Measurements from ENCODE around the gene SERPINF2. TPM values are rescaled to one million over a fixed set of nuclear protein-coding genes. Genes with fewer than 3 reads are reported as not detected.

The SERPINF2 gene
- total RNA-seq, 4 donors from 2014 or later, result 0.85 to 6.4 (median 4.3) TPM

- peaks cover 52 to 55% of the 10 kb centered on the region in 2 donors for H3K4me1 ChIP-seq
- TF ChIP-seq POLR2A (IDR thresholded peaks at IDR 0.05), result no peak
- TF ChIP-seq, protein P1, sequence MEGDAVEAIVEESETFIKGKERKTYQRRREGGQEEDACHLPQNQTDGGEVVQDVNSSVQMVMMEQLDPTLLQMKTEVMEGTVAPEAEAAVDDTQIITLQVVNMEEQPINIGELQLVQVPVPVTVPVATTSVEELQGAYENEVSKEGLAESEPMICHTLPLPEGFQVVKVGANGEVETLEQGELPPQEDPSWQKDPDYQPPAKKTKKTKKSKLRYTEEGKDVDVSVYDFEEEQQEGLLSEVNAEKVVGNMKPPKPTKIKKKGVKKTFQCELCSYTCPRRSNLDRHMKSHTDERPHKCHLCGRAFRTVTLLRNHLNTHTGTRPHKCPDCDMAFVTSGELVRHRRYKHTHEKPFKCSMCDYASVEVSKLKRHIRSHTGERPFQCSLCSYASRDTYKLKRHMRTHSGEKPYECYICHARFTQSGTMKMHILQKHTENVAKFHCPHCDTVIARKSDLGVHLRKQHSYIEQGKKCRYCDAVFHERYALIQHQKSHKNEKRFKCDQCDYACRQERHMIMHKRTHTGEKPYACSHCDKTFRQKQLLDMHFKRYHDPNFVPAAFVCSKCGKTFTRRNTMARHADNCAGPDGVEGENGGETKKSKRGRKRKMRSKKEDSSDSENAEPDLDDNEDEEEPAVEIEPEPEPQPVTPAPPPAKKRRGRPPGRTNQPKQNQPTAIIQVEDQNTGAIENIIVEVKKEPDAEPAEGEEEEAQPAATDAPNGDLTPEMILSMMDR (IDR thresholded peaks at IDR 0.05 in 4 of 5, conservative IDR thresholded peaks at IDR 0.05 in 1 of 5), result no peak
- peaks cover 0 to 29% of the 10 kb centered on the region in 2 donors for H3K36me3 ChIP-seq
- no peaks in the 10 kb centered on the region for H3K27me3 ChIP-seq
- peak overlapping the region; percentile 91 to 95 (median 94) for H3K4me3 ChIP-seq
- intact Hi-C loops (cut with DNase I; ENCODE audit: low total_unique reads) (loop anchor here (1.0 to 5.0 kb wide), 4 partner anchors 66 to 685 kb away; partner anchors contain the start of genes MNT and RILP), in situ Hi-C loops (cut with MboI; ENCODE audit: low sequenced_read_pairs in 4 of 4) (loop anchor here in 1 of 4 donors (5.0 kb wide), 1 partner anchor 72 kb away; no protein-coding TSS in a partner anchor)
- H3K27ac ChIP-seq, result peak overlapping the region; percentile 99 to 100 (median 100)
- no peaks in the 10 kb centered on the region for H3K9me3 ChIP-seq
- DNase-seq, result no peak
- no peak for ATAC-seq
Measured at GRCh38 chr17:1715803-1716075, 26.9 kb upstream of the SERPINF2 start.

- intact Hi-C loops (cut with DNase I; ENCODE audit: low total_unique reads) (loop anchor here (2.0 to 5.0 kb wide), 3 partner anchors 139 to 685 kb away; partner anchors contain the start of gene MNT), in situ Hi-C loops (cut with MboI; ENCODE audit: low sequenced_read_pairs in 4 of 4) (loop anchor here in 1 of 4 donors (5.0 kb wide), 1 partner anchor 71 kb away; no protein-coding TSS in a partner anchor)
- Histone ChIP-seq H3K4me3 (peak overlapping the region; percentile 91 to 95 (median 94)), H3K27ac (peak overlapping the region; percentile 99 to 100 (median 100)), H3K36me3 (peaks cover 0 to 29% of the 10 kb centered on the region in 2 donors), H3K9me3 (no peaks in the 10 kb centered on the region), H3K27me3 (no peaks in the 10 kb centered on the region), H3K4me1 (peaks cover 52 to 55% of the 10 kb centered on the region in 2 donors)
- ATAC-seq (peak; percentile 47 to 59), DNase-seq (peak; percentile 100)
- TF ChIP-seq POLR2A (IDR thresholded peaks at IDR 0.05), result peak; percentile 99 to 100
- TF ChIP-seq, protein P1 (IDR thresholded peaks at IDR 0.05 in 4 of 5, conservative IDR thresholded peaks at IDR 0.05 in 1 of 5), result no peak
Measured at GRCh38 chr17:1716076-1716911, 26.4 kb upstream of the SERPINF2 start.

GRCh38 chr17:1716912-1717695 lies 25.6 kb upstream of the SERPINF2 start:
- DNase-seq, result peak; percentile 96 to 98
- peaks cover 44 to 48% of the 10 kb centered on the region in 2 donors for H3K4me1 ChIP-seq
- peaks cover 0 to 22% of the 10 kb centered on the region in 2 donors for H3K36me3 ChIP-seq
- in situ Hi-C loops (cut with MboI; ENCODE audit: low sequenced_read_pairs in 4 of 4) (loop anchor here in 1 of 4 donors (5.0 kb wide), 1 partner anchor 70 kb away; no protein-coding TSS in a partner anchor), intact Hi-C loops (cut with DNase I; ENCODE audit: low total_unique reads) (loop anchor here (1.0 to 5.0 kb wide), 4 partner anchors 67 to 684 kb away; partner anchors contain the start of gene MNT)
- TF ChIP-seq POLR2A (IDR thresholded peaks at IDR 0.05), result peak; percentile 92
- TF ChIP-seq, protein P1 (IDR thresholded peaks at IDR 0.05 in 4 of 5, conservative IDR thresholded peaks at IDR 0.05 in 1 of 5), result no peak
- H3K27me3 ChIP-seq, result no peaks in the 10 kb centered on the region
- H3K4me3 ChIP-seq, result peak overlapping the region; percentile 72 to 85 (median 80)
- H3K27ac ChIP-seq, result peak overlapping the region; percentile 95 to 100 (median 99)
- H3K9me3 ChIP-seq, result no peaks in the 10 kb centered on the region
- peak; percentile 49 to 64 for ATAC-seq

DNA sequence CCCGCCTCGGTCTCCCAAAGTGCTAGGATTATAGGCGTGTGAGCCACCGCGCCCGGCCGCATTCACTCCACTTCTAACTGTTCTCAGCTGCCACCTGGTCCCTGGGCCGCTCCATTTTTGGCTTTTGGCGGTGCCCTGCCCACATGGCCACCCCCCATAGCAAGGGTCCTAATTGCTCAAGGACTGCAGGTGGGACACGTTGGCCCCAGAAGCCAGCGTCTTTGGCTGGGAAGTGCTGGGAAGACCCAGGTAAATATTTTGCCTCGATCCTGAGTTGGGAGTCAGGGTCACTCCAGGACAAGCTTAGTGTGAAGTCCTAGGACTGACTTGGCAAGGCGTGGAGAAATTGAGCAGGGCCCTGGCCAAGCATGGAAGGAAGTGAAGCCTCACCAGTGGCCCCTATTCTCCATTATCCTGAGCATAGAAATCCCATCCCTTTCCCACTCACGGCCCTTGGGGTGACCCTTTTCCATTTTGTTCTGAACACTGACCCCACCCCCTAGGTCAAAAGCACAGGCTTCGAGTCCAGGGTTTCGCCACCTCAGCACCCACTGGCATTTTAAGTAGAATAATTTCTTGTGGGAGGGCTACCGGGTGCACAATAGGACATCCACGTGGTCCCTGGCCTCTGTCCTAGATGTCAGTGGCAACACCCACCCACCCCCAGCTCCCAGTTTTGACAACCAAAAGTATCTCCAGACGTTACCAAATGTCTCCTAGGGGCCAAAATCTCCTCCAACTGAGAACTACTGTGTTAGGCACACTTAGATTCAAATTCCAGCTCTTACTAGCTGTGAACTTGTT lies 24.1 kb upstream of the SERPINF2 start:
- Histone ChIP-seq H3K36me3 (peaks cover 0 to 7% of the 10 kb centered on the region in 2 donors), H3K27ac (peak overlapping the region; percentile 95 to 100 (median 99)), H3K4me1 (peaks cover 32 to 41% of the 10 kb centered on the region in 2 donors), H3K27me3 (no peaks in the 10 kb centered on the region), H3K9me3 (no peaks in the 10 kb centered on the region), H3K4me3 (peak overlapping the region in 2 of 4 donors; percentile 72 to 85)
- DNase-seq, result peak in 1 of 2 donors; percentile 77
- TF ChIP-seq POLR2A (IDR thresholded peaks at IDR 0.05), result no peak
- TF ChIP-seq, protein P1 (IDR thresholded peaks at IDR 0.05 in 4 of 5, conservative IDR thresholded peaks at IDR 0.05 in 1 of 5), result no peak
- no peak for ATAC-seq
- intact Hi-C loops (cut with DNase I; ENCODE audit: low total_unique reads) (loop anchor here (5.0 kb wide), 1 partner anchor 141 kb away; no protein-coding TSS in a partner anchor), in situ Hi-C loops (cut with MboI; ENCODE audit: low sequenced_read_pairs in 4 of 4) (loop anchor here in 1 of 4 donors (5.0 kb wide), 1 partner anchor 69 kb away; no protein-coding TSS in a partner anchor)
